ENCODE data around the gene TSHR. TPM values are rescaled to one million over a fixed set of nuclear protein-coding genes. Genes with fewer than 3 reads are reported as not detected.

The TSHR gene
- total and polyA plus RNA-seq, 2 of the 4 experiments (the other 2 are of a cell fraction), result not detected

DNA sequence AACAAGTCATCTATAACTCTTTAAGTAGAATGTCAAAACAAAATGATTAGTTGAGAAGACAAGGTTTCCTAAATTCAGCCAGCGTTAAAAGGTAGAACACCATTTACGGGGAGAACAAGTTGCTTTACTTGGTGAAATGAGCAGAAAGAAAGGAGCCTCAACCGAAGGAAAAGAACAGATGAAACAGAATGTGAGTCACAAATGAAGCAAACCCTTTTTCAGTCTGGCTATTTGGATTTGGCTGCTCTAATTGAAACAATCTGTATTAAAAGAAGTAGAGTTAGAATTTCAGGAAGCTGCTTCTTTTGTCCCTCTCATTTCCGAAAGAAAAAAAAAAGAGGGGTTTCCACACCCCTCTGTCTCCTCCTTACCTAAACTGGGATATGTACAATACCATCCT is 48.5 kb upstream of the TSHR start:
- Histone ChIP-seq H3K23ac (ENCODE audit: low read depth, low read length) (no peak overlapping the region), H4K8ac (ENCODE audit: low read depth in 2 of 2, low read length in 2 of 2) (no peak overlapping the region), H3K9me3 (ENCODE audit: control insufficient read depth, insufficient read depth, low read length) (no peaks in the 10 kb centered on the region), H2AK5ac (ENCODE audit: low read depth, low read length) (no peak overlapping the region), H2BK20ac (ENCODE audit: low read depth, low read length) (no peak overlapping the region), H2BK120ac (ENCODE audit: low read depth, low read length) (no peak overlapping the region), H3K79me1 (ENCODE audit: low read depth in 1 of 2, low read length in 2 of 2) (no peaks in the 10 kb centered on the region), H2BK15ac (ENCODE audit: low read depth, low read length) (no peak overlapping the region), H2AK9ac (replicated peaks; ENCODE audit: low read depth, low read length, poor library complexity) (no peak overlapping the region), H3K36me3 (ENCODE audit: control insufficient read depth, insufficient read depth, low read length) (no peaks in the 10 kb centered on the region), H3K27me3 (ENCODE audit: control insufficient read depth, insufficient read depth, low read length) (no peaks in the 10 kb centered on the region), H3K4me2 (ENCODE audit: low read depth, low read length) (no peak overlapping the region), H3K4ac (ENCODE audit: low read depth, low read length) (no peak overlapping the region), H3K9me1 (ENCODE audit: insufficient read depth, low read length) (no peaks in the 10 kb centered on the region), H3K56ac (ENCODE audit: extremely low read depth, insufficient read depth, low read length) (no peak overlapping the region), H3K4me3 (ENCODE audit: insufficient read depth, low read depth, low read length) (no peak overlapping the region), H3K27ac (ENCODE audit: insufficient read depth, low read length) (no peak overlapping the region), H3K4me1 (ENCODE audit: control insufficient read depth, insufficient read depth, low read length) (peaks cover 2% of the 10 kb centered on the region; the same call in 1 of the 2 replicates), H2AFZ (replicated peaks; ENCODE audit: low read length, poor library complexity) (no peak overlapping the region), H2BK5ac (ENCODE audit: low read depth, low read length, poor library complexity, severe bottlenecking) (no peak overlapping the region), H3K18ac (ENCODE audit: low read depth, low read length) (no peak overlapping the region), H4K5ac (ENCODE audit: low read depth, low read length) (no peak overlapping the region), H4K91ac (ENCODE audit: insufficient read depth, low read depth, low read length) (no peak overlapping the region), H3K9ac (ENCODE audit: low read depth, low read length) (no peak overlapping the region), H4K20me1 (ENCODE audit: insufficient read depth, low read length) (no peaks in the 10 kb centered on the region), H3K14ac (replicated peaks; ENCODE audit: low read depth, low read length) (no peak overlapping the region)
- ChIA-PET POLR2A (ENCODE audit: unreplicated experiment) (no interaction called here), CTCF (no interaction called here)
- no TSS peak for BruUV-seq (replicated peaks)
- peak; percentile 34 for DNase-seq
- no peak for TF ChIP-seq SMC3 (IDR thresholded peaks at IDR 0.05; ENCODE audit: low read depth, low read length)
- TF ChIP-seq, protein P1, sequence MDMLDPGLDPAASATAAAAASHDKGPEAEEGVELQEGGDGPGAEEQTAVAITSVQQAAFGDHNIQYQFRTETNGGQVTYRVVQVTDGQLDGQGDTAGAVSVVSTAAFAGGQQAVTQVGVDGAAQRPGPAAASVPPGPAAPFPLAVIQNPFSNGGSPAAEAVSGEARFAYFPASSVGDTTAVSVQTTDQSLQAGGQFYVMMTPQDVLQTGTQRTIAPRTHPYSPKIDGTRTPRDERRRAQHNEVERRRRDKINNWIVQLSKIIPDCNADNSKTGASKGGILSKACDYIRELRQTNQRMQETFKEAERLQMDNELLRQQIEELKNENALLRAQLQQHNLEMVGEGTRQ (IDR thresholded peaks at IDR 0.05; ENCODE audit: low read depth, low read length), result no peak
- TF ChIP-seq RAD21 (IDR thresholded peaks at IDR 0.05; ENCODE audit: low read length), result no peak
- no peak for TF ChIP-seq MAZ (IDR thresholded peaks at IDR 0.05; ENCODE audit: borderline replicate concordance, low read depth, low read length)
- no peak for TF ChIP-seq CEBPB (IDR thresholded peaks at IDR 0.05; ENCODE audit: low read depth, low read length)
- TF ChIP-seq, protein P2, sequence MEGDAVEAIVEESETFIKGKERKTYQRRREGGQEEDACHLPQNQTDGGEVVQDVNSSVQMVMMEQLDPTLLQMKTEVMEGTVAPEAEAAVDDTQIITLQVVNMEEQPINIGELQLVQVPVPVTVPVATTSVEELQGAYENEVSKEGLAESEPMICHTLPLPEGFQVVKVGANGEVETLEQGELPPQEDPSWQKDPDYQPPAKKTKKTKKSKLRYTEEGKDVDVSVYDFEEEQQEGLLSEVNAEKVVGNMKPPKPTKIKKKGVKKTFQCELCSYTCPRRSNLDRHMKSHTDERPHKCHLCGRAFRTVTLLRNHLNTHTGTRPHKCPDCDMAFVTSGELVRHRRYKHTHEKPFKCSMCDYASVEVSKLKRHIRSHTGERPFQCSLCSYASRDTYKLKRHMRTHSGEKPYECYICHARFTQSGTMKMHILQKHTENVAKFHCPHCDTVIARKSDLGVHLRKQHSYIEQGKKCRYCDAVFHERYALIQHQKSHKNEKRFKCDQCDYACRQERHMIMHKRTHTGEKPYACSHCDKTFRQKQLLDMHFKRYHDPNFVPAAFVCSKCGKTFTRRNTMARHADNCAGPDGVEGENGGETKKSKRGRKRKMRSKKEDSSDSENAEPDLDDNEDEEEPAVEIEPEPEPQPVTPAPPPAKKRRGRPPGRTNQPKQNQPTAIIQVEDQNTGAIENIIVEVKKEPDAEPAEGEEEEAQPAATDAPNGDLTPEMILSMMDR (conservative IDR thresholded peaks at IDR 0.05; ENCODE audit: low read depth, low read length), result no peak
- TF ChIP-seq, protein P3, sequence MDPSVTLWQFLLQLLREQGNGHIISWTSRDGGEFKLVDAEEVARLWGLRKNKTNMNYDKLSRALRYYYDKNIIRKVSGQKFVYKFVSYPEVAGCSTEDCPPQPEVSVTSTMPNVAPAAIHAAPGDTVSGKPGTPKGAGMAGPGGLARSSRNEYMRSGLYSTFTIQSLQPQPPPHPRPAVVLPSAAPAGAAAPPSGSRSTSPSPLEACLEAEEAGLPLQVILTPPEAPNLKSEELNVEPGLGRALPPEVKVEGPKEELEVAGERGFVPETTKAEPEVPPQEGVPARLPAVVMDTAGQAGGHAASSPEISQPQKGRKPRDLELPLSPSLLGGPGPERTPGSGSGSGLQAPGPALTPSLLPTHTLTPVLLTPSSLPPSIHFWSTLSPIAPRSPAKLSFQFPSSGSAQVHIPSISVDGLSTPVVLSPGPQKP (IDR thresholded peaks at IDR 0.05; ENCODE audit: borderline replicate concordance, low read depth, low read length), result no peak
- TF ChIP-seq MAFK (IDR thresholded peaks at IDR 0.05; ENCODE audit: low read depth, low read length), result no peak
- TF ChIP-seq MXI1 (IDR thresholded peaks at IDR 0.05; ENCODE audit: borderline replicate concordance, low read depth, low read length), result no peak
- TF ChIP-seq POLR2A (IDR thresholded peaks at IDR 0.05; ENCODE audit: low read depth, low read length), result no peak
- TF ChIP-seq RCOR1 (IDR thresholded peaks at IDR 0.05; ENCODE audit: insufficient replicate concordance, low read length), result no peak
- TF ChIP-seq CHD1 (IDR thresholded peaks at IDR 0.05; ENCODE audit: low read depth, low read length), result no peak
- TF ChIP-seq RFX5 (IDR thresholded peaks at IDR 0.05; ENCODE audit: low read depth, low read length), result no peak
- TF ChIP-seq FOS (IDR thresholded peaks at IDR 0.05; ENCODE audit: low read depth, low read length), result no peak
- no peak for TF ChIP-seq BHLHE40 (IDR thresholded peaks at IDR 0.05; ENCODE audit: low read depth, low read length)
- dilution Hi-C loops (cut with HindIII; ENCODE audit: low sequenced_read_pairs, unreplicated experiment) (no loop called here), in situ Hi-C loops (cut with MboI; ENCODE audit: low sequenced_read_pairs) (no loop called here), intact Hi-C loops (cut with micrococcal nuclease) (no loop called here)
- no CpG with 5 or more reads among the region's 4 CpGs for WGBS, 2 experiments (ENCODE audit: extremely low coverage in 2 of 2, insufficient read length in 1 of 2)
- no peak for ATAC-seq (ENCODE audit: low read depth)
